ENCODE results near the gene NSMCE1.

NSMCE1 gene

DNA sequence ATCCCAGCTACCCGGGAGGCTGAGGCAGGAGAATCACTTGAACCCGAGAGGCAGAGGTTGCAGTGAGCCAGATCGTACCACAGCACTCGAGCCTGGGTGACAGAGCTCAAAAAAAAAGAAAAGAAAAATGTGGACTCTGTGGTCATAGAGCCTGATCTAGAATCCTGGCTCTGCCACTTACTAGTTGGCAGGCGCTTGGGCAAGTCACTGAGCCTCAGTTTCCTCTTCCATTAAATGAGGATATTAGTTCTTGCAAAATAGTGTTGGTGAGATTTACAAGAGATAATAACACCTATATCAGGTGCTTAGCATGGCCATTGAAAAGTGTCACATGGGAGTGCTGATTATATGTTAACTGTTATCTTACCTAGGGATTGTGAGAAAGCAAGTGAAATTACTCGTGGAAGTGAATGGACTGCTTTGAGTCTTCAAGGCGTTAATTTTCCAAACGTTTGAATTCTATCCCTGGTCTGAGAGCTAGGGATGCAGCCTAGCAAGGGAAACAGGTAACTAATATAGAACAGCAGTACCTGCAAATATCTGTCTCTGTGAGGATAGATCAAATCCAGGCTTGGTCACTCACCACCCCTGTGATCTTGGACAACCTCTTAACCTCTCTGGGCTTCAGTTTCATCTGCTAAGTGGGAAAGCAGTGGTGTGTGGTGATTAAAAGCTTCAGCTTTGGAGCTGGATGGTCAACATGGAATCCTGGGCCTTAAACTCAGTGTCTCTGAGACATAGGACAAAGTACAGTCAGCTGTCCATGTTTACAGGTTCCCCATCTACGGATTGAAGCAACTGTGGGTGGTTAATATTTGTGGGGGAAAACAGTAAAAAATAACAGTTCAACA lies 953 bp upstream of the NSMCE1 start:
- Histone ChIP-seq H4K20me1 (ENCODE audit: insufficient read depth, low read length) (no peaks in the 10 kb centered on the region), H3K9me3 (ENCODE audit: low read length) (no peaks in the 10 kb centered on the region), H3K4me2 (ENCODE audit: low read length) (peak overlapping the region; percentile 83), H3K4me3 (ENCODE audit: low read depth, low read length, poor library complexity, severe bottlenecking) (peak overlapping the region; percentile 80), H3K4me1 (ENCODE audit: insufficient read depth, low read length, severe bottlenecking) (peaks cover 76% of the 10 kb centered on the region), H3K9me2 (ENCODE audit: low read depth, low read length) (no peaks in the 10 kb centered on the region), H3K36me3 (ENCODE audit: insufficient read depth, low read length) (no peaks in the 10 kb centered on the region), H3F3A (ENCODE audit: insufficient read depth, low read length) (0 out of 2 replicates have a peak, but pooled peaks cover 3% of the 10 kb centered on the region), H3K79me2 (ENCODE audit: insufficient read depth, low read length) (no peaks in the 10 kb centered on the region), H3K27ac (ENCODE audit: low read depth, low read length, poor library complexity, severe bottlenecking) (peak overlapping the region; percentile 59), H3K27me3 (ENCODE audit: insufficient read depth, low read length) (no peaks in the 10 kb centered on the region), H2AFZ (ENCODE audit: low read length) (no peak overlapping the region), H3K9ac (ENCODE audit: low read length) (peak overlapping the region; percentile 84)
- TF ChIP-seq, protein P1, sequence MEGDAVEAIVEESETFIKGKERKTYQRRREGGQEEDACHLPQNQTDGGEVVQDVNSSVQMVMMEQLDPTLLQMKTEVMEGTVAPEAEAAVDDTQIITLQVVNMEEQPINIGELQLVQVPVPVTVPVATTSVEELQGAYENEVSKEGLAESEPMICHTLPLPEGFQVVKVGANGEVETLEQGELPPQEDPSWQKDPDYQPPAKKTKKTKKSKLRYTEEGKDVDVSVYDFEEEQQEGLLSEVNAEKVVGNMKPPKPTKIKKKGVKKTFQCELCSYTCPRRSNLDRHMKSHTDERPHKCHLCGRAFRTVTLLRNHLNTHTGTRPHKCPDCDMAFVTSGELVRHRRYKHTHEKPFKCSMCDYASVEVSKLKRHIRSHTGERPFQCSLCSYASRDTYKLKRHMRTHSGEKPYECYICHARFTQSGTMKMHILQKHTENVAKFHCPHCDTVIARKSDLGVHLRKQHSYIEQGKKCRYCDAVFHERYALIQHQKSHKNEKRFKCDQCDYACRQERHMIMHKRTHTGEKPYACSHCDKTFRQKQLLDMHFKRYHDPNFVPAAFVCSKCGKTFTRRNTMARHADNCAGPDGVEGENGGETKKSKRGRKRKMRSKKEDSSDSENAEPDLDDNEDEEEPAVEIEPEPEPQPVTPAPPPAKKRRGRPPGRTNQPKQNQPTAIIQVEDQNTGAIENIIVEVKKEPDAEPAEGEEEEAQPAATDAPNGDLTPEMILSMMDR (IDR thresholded peaks at IDR 0.05; ENCODE audit: low read length), result no peak
- no peak for TF ChIP-seq EZH2 (IDR thresholded peaks at IDR 0.05; ENCODE audit: borderline replicate concordance, low read length)

DNA sequence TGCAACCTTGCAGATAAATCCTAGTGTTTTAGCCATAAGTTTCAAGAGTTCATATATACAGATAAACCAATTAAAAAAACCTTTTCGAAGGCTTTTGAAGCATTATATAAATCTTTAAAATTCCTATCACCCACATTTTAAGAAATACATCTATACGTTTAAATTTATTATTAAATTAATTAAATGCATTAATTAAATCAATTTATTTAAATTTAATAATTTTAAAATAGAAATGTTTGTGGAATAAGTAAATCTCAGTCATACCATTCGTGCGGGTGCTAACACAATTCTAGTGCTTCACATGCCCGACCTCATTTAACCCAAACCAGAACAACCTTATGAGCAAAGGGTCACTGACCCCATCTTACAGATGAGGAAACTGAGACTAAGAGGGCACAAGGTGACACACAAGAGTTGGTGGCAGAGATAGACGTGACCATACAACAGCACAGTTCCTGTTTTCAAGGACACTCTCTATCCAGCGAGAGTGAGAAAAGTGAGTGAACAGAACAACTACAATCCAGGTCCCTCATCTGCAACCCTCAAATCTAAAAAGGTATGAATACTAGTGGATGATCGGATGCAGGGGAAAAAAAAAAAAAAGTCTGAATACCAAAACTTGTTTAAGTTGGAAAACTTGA lies 1.4 kb downstream of the NSMCE1 start:
- no peak overlapping the region for H2AFZ ChIP-seq (ENCODE audit: low read length)
- H3K4me2 ChIP-seq (ENCODE audit: low read length), result peak overlapping the region; percentile 83
- peaks cover 12% of the 10 kb centered on the region for H3K36me3 ChIP-seq (ENCODE audit: insufficient read depth, low read length)
- no peak for TF ChIP-seq EZH2 (IDR thresholded peaks at IDR 0.05; ENCODE audit: borderline replicate concordance, low read length)
- TF ChIP-seq, protein P1 (IDR thresholded peaks at IDR 0.05; ENCODE audit: low read length), result no peak
- peaks cover 3% of the 10 kb centered on the region; the same call in 1 of the 2 replicates for H3F3A ChIP-seq (ENCODE audit: insufficient read depth, low read length)
- no peaks in the 10 kb centered on the region for H3K9me3 ChIP-seq (ENCODE audit: low read length)
- H3K27me3 ChIP-seq (ENCODE audit: insufficient read depth, low read length), result no peaks in the 10 kb centered on the region
- no peaks in the 10 kb centered on the region for H3K79me2 ChIP-seq (ENCODE audit: insufficient read depth, low read length)
- no peaks in the 10 kb centered on the region for H3K9me2 ChIP-seq (ENCODE audit: low read depth, low read length)
- H3K9ac ChIP-seq (ENCODE audit: low read length), result peak overlapping the region; percentile 84
- H4K20me1 ChIP-seq (ENCODE audit: insufficient read depth, low read length), result no peaks in the 10 kb centered on the region
- peak overlapping the region; percentile 75 for H3K27ac ChIP-seq (ENCODE audit: low read depth, low read length, poor library complexity, severe bottlenecking)
- H3K4me3 ChIP-seq (ENCODE audit: low read depth, low read length, poor library complexity, severe bottlenecking), result peak overlapping the region; percentile 80
- H3K4me1 ChIP-seq (ENCODE audit: insufficient read depth, low read length, severe bottlenecking), result peaks cover 86% of the 10 kb centered on the region

DNA sequence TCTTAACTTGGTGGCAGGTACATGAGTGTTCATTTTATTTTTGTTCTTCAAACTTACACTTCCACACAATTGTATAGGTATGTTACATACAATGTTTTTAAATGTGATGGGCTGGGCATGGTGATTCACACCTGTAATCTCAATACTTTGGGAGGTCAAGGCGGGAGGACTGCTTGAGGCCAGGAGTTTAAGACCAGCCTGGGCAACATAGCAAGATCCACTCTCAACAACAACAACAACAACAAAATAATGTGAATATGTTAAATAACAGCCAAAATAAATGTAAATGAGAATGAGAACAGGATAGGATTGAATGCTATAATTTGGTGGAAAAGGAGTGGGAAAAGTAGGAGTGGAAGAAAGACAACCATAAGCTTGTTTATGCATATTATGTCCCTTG lies 2.6 kb downstream of the NSMCE1 start:
- peaks cover 87% of the 10 kb centered on the region for H3K4me1 ChIP-seq (ENCODE audit: insufficient read depth, low read length, severe bottlenecking)
- no peak overlapping the region for H3K9ac ChIP-seq (ENCODE audit: low read length)
- TF ChIP-seq EZH2 (IDR thresholded peaks at IDR 0.05; ENCODE audit: borderline replicate concordance, low read length), result no peak
- TF ChIP-seq, protein P1 (IDR thresholded peaks at IDR 0.05; ENCODE audit: low read length), result no peak
- peaks cover 3% of the 10 kb centered on the region; the same call in 1 of the 2 replicates for H3F3A ChIP-seq (ENCODE audit: insufficient read depth, low read length)
- H3K9me2 ChIP-seq (ENCODE audit: low read depth, low read length), result no peaks in the 10 kb centered on the region
- no peaks in the 10 kb centered on the region for H3K9me3 ChIP-seq (ENCODE audit: low read length)
- H2AFZ ChIP-seq (ENCODE audit: low read length), result no peak overlapping the region
- H3K4me3 ChIP-seq (ENCODE audit: low read depth, low read length, poor library complexity, severe bottlenecking), result no peak overlapping the region
- H3K4me2 ChIP-seq (ENCODE audit: low read length), result peak overlapping the region; percentile 55
- H3K79me2 ChIP-seq (ENCODE audit: insufficient read depth, low read length), result peaks cover 8% of the 10 kb centered on the region; the same call in 1 of the 2 replicates
- H3K27me3 ChIP-seq (ENCODE audit: insufficient read depth, low read length), result no peaks in the 10 kb centered on the region
- peaks cover 12% of the 10 kb centered on the region for H3K36me3 ChIP-seq (ENCODE audit: insufficient read depth, low read length)
- no peaks in the 10 kb centered on the region for H4K20me1 ChIP-seq (ENCODE audit: insufficient read depth, low read length)
- peak overlapping the region; percentile 67 for H3K27ac ChIP-seq (ENCODE audit: low read depth, low read length, poor library complexity, severe bottlenecking)

Measured in OCI-LY1 (cell line).